Kidney glomerular epithelial cell (primary cell): ENCODE measurements around the gene P3H3.
"Not testable (repeated sequence)": the region's sequence is repeated elsewhere in the genome, so short reads cannot be mapped to it uniquely, and the experiment has no call there.

Experiments
- DNase-seq: peaks from one replicate; lab custom pipeline; 2025; lab: John Stamatoyannopoulos, UW

Gene P3H3

GRCh38 chr12:6846316-6846869 lies 18.2 kb downstream of the P3H3 start:
- no peak for DNase-seq

GRCh38 chr12:6847676-6848075 lies 19.5 kb downstream of the P3H3 start:
- no peak for DNase-seq

GRCh38 chr12:6849427-6849826 lies 21.2 kb downstream of the P3H3 start:
- no peak for DNase-seq

GRCh38 chr12:6849976-6850560 lies 21.9 kb downstream of the P3H3 start:
- DNase-seq = no peak

DNA sequence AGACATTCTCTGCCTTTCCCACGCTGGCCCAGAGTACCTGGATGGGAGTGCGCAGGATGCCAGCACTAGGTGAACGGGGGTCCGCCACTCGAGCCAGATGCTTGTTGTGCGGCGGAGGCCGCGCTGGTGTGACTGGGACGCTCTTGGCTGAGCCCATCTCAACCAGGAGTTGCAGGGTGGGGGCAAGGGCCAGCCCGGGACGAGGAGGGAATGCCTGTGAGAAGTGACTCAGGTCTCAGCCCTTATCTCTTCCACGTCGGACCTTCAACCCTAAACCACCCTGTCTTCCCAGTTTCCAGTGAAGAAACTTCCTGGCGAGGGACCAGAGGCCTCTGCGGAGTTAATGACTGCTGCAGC lies 22.6 kb downstream of the P3H3 start:
- DNase-seq = no peak

DNA sequence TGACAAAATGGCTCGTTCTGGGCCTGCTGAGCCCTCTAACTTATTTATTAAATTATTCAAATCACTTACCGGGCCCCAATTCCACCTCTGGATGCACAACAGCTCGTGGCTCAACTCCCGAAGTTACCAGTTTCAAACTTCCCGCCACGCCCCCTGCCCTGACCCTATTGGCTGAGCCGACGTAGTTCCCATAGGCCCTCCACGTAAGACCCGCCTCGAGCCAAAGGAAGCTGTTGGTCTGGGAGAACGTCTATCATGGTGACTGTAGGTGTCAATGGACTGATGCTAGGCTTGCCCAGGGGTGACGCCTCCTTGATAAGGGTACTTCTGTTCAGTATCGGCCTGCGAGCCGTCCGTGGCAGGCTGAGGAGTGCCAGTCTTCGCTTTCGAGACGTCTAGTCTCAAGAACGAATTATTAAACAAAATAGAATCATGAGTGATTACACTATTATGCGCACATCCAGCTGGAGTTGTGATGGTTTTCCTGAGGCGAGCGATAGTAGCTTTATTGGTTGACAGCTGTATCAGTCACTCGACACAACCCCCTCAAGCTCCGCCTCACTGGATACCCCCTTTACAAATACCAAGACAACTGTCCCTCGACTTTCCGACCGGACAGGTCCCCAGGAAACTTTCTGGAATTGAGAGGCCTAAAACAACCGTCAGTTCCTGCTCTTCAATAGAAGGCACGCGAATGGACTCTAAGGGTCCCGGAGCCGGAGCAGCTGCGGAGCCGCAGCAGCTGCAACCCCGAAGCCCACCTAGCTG lies 23.1 kb downstream of the P3H3 start, which contains the start of gene CDCA3:
Gene CDCA3 (minus strand): TSS at position 134 of the 768 bp plus-strand sequence. CDS start 334 bp downstream, outside the sequence.
- DNase-seq = peak; percentile 98

GRCh38 chr12:6851921-6852650 lies 23.9 kb downstream of the P3H3 start, which contains the start of gene USP5:
Gene USP5, plus strand, starts transcription at chr12:6852150. Its CDS starts 30 bp downstream, at chr12:6852180.
- peak; percentile 98 for DNase-seq

DNA sequence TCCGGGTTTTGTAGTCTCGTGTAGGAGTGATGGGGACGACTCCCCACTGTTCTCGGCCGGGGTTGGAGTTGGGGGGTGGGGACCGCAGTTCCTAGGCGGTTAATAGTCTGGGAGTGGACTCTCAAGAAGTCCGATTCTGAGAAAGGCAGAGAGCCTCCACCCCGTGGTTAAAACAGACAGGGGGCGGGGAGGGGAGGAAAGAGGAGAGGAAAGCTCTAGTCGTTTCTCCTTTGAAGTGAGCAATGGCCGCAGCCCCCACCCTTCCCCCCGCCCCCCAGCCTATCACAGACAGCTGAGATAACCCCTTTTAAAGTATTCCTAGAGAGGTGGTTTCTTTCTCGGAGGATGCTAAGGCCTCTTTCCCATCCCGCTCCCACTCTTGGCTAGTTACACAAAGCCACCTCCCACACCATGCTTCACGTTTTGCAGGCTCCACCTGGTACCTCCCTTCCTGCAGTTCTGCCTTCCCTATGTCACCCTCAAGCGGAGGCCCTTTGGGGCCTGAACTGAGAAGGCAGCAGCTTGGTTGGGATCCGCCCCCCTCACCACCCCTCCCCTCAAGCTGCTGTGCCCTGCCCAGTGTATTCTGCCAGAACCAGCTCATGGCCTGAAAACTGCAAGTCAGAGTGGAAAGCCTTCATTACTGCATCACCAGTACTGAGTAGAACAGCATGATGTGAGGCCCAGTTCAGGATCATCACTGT lies 24.6 kb downstream of the P3H3 start:
- peak; percentile 40 for DNase-seq

GRCh38 chr12:6853626-6854025 lies 25.4 kb downstream of the P3H3 start:
- DNase-seq = no peak

- no peak for DNase-seq
Measured at GRCh38 chr12:6854036-6854435, 25.8 kb downstream of the P3H3 start.

GRCh38 chr12:6855322-6855721 lies 27.1 kb downstream of the P3H3 start:
- DNase-seq = no peak

DNA sequence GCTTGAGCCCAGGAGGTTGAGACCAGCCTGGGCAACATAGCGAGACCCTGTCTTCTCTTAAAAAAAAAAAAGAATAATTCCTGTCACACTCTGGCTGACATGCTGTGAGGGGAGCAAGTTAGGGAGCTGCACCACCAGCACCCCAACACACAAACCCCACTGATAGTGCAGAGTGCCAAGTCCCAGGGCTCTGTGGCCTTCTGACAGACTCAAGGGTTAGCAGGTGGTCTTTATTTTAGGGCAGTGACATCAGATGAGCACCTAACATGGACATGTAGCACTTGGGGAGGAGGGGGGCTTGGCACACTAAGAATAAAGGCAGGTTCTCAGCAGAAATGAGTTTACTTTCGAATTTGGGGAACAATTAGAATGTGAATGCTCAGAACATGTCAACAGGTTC lies 30.6 kb downstream of the P3H3 start:
- DNase-seq = no peak

- no peak for DNase-seq
Measured at GRCh38 chr12:6860116-6860515, 31.9 kb downstream of the P3H3 start.

DNA sequence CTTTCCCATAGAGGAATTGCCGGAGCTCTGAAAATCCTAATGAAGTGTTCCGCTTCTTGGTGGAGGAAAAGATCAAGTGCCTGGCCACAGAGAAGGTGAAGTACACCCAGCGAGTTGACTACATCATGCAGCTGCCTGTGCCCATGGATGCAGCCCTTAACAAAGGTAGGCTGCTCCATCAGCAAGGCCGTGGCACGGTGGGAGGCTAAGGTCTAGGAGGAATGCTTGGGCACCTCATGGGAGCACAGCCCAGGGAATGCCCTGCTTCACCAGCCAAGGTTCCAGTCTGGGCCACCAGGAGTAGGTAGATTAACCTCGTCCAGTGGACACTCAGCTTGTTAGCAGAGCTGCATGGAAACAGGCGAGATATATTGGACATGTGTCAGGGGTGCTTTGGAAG lies 32.7 kb downstream of the P3H3 start:
- DNase-seq = no peak

- DNase-seq = no peak
Measured at GRCh38 chr12:6861391-6861790, 33.2 kb downstream of the P3H3 start.

- DNase-seq = no peak
Measured at GRCh38 chr12:6863033-6863432, 34.8 kb downstream of the P3H3 start.

GRCh38 chr12:6863586-6864321 lies 35.5 kb downstream of the P3H3 start:
- no peak for DNase-seq

- DNase-seq = not testable (repeated sequence)
Measured at GRCh38 chr12:6865307-6865706, 37.1 kb downstream of the P3H3 start.

DNA sequence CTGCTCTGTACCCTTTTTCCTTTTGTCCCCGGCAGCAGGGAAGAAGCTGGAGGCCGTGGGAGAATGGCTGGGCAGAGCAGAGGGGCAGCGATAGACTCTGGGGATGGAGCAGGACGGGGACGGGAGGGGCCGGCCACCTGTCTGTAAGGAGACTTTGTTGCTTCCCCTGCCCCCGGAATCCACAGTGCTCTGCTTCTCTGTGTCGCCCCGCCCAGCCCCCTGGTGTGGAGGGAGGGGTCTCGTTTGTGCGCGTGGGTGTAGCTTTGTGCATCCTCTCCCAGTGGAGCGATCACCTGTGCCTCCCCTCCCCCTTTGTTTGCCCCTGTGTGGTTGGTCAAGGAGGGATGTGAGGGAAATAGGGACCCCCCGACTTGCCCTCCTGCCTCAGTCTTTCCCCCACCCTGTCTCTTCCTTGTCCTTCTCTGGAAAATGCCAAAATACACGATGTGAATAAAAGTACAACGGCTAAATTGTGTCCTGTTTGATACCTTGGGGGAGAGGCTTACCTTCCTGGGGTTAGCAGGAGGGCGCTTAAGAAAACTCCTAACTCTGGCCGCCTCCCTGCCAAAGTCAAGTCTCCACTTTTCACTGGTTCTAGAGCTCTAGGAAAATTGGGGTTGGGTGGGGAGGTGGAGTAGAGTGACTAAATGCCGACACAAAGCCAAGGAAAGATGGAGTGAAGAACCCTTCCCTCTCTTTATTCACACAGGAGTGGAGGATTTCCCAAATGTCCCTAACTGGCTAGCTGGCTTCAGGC lies 38.1 kb downstream of the P3H3 start:
- no peak for DNase-seq

DNA sequence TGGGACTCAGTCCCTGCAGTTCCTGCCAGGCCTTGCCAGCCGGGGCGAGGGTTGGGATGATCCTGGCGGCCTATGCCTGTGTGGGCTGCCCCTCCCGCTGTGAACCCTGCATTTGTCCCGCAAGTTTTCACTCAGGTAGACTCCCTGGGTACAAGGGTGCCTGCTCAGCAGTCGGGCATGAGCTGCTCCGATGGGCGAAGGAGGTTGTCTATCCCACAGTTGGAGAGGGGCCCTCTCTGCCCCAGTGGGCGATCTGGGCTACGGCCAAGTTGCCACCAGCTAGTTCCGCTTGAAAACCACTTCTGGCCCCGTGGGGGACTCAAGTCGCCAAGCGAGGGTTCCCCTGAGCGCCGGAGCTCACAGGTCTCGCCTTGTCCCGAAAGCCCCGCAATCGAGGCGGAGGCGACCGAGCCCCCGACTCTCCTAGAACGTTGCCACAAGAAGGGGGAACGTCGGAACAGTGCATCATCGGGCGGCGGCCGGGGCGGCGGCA lies 38.8 kb downstream of the P3H3 start:
- DNase-seq = no peak
